NCI-H460 (cell line): Measurements from ENCODE around the gene TTC7B. TPM values are rescaled to one million over a fixed set of nuclear protein-coding genes. Genes with fewer than 3 reads are reported as not detected.

Experiments
- DNase-seq: peaks from one replicate; pipeline ENCODE4 v3.0.0-alpha.2; 2016; ENCODE audit warnings: low read depth; ENCODE audit errors: extremely low read depth
- total RNA-seq: library from RNA; depleted of rRNA; stranded (reverse); fragments of >200 nt; shearing (Covaris generic); gene quantifications from 2 replicates; pipeline ENCODE4 v1.2.3, GENCODE V29; 2014

The TTC7B gene
- total RNA-seq, 1 experiment from 2014 or later, result 40.9 TPM

GRCh38 chr14:90608929-90609341 lies 207.3 kb downstream of the TTC7B start:
- DNase-seq, result no peak

- DNase-seq, result no peak
Observed at GRCh38 chr14:90608281-90608680, 207.9 kb downstream of the TTC7B start.

- no peak for DNase-seq
Observed at GRCh38 chr14:90607141-90607540, 209.1 kb downstream of the TTC7B start.

- DNase-seq, result no peak
Observed at GRCh38 chr14:90606434-90606833, 209.8 kb downstream of the TTC7B start.

- no peak for DNase-seq
Observed at GRCh38 chr14:90605430-90605829, 210.8 kb downstream of the TTC7B start.

GRCh38 chr14:90604356-90604755 lies 211.9 kb downstream of the TTC7B start:
- DNase-seq, result no peak

GRCh38 chr14:90603841-90604240 lies 212.4 kb downstream of the TTC7B start:
- DNase-seq, result no peak

- no peak for DNase-seq
Observed at GRCh38 chr14:90603336-90603735, 212.9 kb downstream of the TTC7B start.

- DNase-seq, result no peak
Observed at GRCh38 chr14:90602088-90602687, 214.0 kb downstream of the TTC7B start.

GRCh38 chr14:90601563-90601962 lies 214.7 kb downstream of the TTC7B start:
- no peak for DNase-seq

GRCh38 chr14:90600619-90601018 lies 215.6 kb downstream of the TTC7B start:
- DNase-seq, result no peak

GRCh38 chr14:90599748-90600507 lies 216.3 kb downstream of the TTC7B start:
- DNase-seq, result no peak

- DNase-seq, result no peak
Observed at GRCh38 chr14:90599339-90599738, 216.9 kb downstream of the TTC7B start.

GRCh38 chr14:90597961-90598360 lies 218.3 kb downstream of the TTC7B start:
- no peak for DNase-seq

- DNase-seq, result no peak
Observed at GRCh38 chr14:90596733-90597132, 219.5 kb downstream of the TTC7B start.

- no peak for DNase-seq
Observed at GRCh38 chr14:90593254-90594040, 222.8 kb downstream of the TTC7B start.

- DNase-seq, result no peak
Observed at GRCh38 chr14:90592655-90593054, 223.6 kb downstream of the TTC7B start.

- no peak for DNase-seq
Observed at GRCh38 chr14:90587918-90588317, 228.3 kb downstream of the TTC7B start.

GRCh38 chr14:90587252-90587910 lies 228.8 kb downstream of the TTC7B start:
- no peak for DNase-seq

GRCh38 chr14:90585106-90585505 lies 231.1 kb downstream of the TTC7B start:
- no peak for DNase-seq
